Vagina (tissue), 2 donors: ENCODE measurements around the gene PHLDB2. TPM values are rescaled to one million over a fixed set of nuclear protein-coding genes. Genes with fewer than 3 reads are reported as not detected.

ENCODE experiments used
- DNase-seq, 2 donors: peaks; one replicate each; pipeline ENCODE4 v3.0.0-alpha.2; 2017; ENCODE audit errors: extremely low spot score in 2 of 2
- H3K27ac ChIP-seq: fragments of 200-600 bp; sonication (generic); one replicate; pipeline ENCODE4 v1.5.1; 2019
- H3K27me3 ChIP-seq: fragments of 200-600 bp; sonication (generic); one replicate; pipeline ENCODE4 v1.5.1; 2019
- H3K36me3 ChIP-seq, 2 donors: fragments of 200-600 bp; sonication (generic); one replicate each; pipeline ENCODE4 v1.5.1; 2017 to 2019
- H3K4me1 ChIP-seq: fragments of 200-600 bp; sonication (generic); one replicate; pipeline ENCODE4 v1.5.1; 2019
- H3K4me3 ChIP-seq, 2 donors: fragments of 200-600 bp; sonication (generic); 1 replicate in 1 of 2; 2 replicates in 1 of 2; pipeline ENCODE4 v1.5.1; 2016 to 2019
- H3K9me3 ChIP-seq: fragments of 200-600 bp; sonication (generic); one replicate; pipeline ENCODE4 v1.5.1; 2019
- CTCF ChIP-seq, 3 experiments: fragments of 450-650 bp in 2 of 3; fragments of 200-600 bp in 1 of 3; sonication (generic) in 1 of 3; IDR thresholded peaks; one replicate each; pipeline ENCODE4 v1.5.1; 2017 to 2019; ENCODE audit warnings: antibody characterized with exemption in 3 of 3, mild to moderate bottlenecking in 2 of 3, moderate library complexity in 2 of 3
- POLR2A ChIP-seq, 2 donors: fragments of 450-650 bp; IDR thresholded peaks; one replicate each; pipeline ENCODE4 v1.6.1; 2017; ENCODE audit warnings: antibody characterized with exemption in 2 of 2, mild to moderate bottlenecking in 2 of 2, moderate library complexity in 2 of 2
- POLR2AphosphoS5 ChIP-seq, 2 donors: sonication (generic); formaldehyde crosslinking; IDR thresholded peaks; one replicate each; pipeline ENCODE4 v1.9.0; 2017; ENCODE audit warnings: antibody characterized with exemption in 2 of 2, mild to moderate bottlenecking in 2 of 2, low read depth in 1 of 2; ENCODE audit not compliant: insufficient read depth in 1 of 2
- intact Hi-C: fragments of 100-400 bp; cut with DNase I; formaldehyde crosslinking; loops from one replicate; pipeline ENCODE4 v1.15.1; 2023
- total RNA-seq: library from RNA; depleted of rRNA; stranded (reverse); fragments of >200 nt; gene quantifications from one replicate; pipeline ENCODE4 v1.2.3, GENCODE V29; 2016

PHLDB2 gene
- total RNA-seq, 1 donor from 2014 or later, result 66.8 TPM

GRCh38 chr3:112017091-112017490, 158.0 kb downstream of the PHLDB2 start:
- Histone ChIP-seq H3K4me3 (no peak overlapping the region), H3K36me3 (no peaks in the 10 kb centered on the region), H3K27ac (no peak overlapping the region), H3K27me3 (no peaks in the 10 kb centered on the region), H3K9me3 (no peaks in the 10 kb centered on the region), H3K4me1 (no peaks in the 10 kb centered on the region)
- intact Hi-C loops, result no loop called here
- no peak for DNase-seq
- TF ChIP-seq CTCF (IDR thresholded peaks at IDR 0.05) (no peak), POLR2A (IDR thresholded peaks at IDR 0.05) (no peak), POLR2AphosphoS5 (IDR thresholded peaks at IDR 0.05; ENCODE audit: insufficient read depth in 1 of 2, low read depth in 1 of 2) (no peak)

- H3K4me3 ChIP-seq, result no peak overlapping the region
- no peaks in the 10 kb centered on the region for H3K4me1 ChIP-seq
- no peak overlapping the region for H3K27ac ChIP-seq
- H3K9me3 ChIP-seq, result no peaks in the 10 kb centered on the region
- TF ChIP-seq POLR2A (IDR thresholded peaks at IDR 0.05) (no peak), CTCF (IDR thresholded peaks at IDR 0.05) (no peak), POLR2AphosphoS5 (IDR thresholded peaks at IDR 0.05; ENCODE audit: insufficient read depth in 1 of 2, low read depth in 1 of 2) (no peak)
- intact Hi-C loops, result no loop called here
- no peaks in the 10 kb centered on the region for H3K36me3 ChIP-seq
- DNase-seq, result no peak
- H3K27me3 ChIP-seq, result no peaks in the 10 kb centered on the region
Observed at GRCh38 chr3:112018712-112019111, 159.6 kb downstream of the PHLDB2 start.

GRCh38 chr3:112019716-112020115, 160.7 kb downstream of the PHLDB2 start:
- Histone ChIP-seq H3K4me1 (no peaks in the 10 kb centered on the region), H3K27me3 (no peaks in the 10 kb centered on the region), H3K4me3 (no peak overlapping the region), H3K9me3 (no peaks in the 10 kb centered on the region), H3K36me3 (no peaks in the 10 kb centered on the region), H3K27ac (no peak overlapping the region)
- DNase-seq, result no peak
- intact Hi-C loops, result no loop called here
- TF ChIP-seq CTCF (IDR thresholded peaks at IDR 0.05) (no peak), POLR2A (IDR thresholded peaks at IDR 0.05) (no peak), POLR2AphosphoS5 (IDR thresholded peaks at IDR 0.05; ENCODE audit: insufficient read depth in 1 of 2, low read depth in 1 of 2) (no peak)

- H3K27ac ChIP-seq, result no peak overlapping the region
- no peak for DNase-seq
- H3K4me3 ChIP-seq, result no peak overlapping the region
- intact Hi-C loops, result no loop called here
- H3K36me3 ChIP-seq, result no peaks in the 10 kb centered on the region
- TF ChIP-seq POLR2A (IDR thresholded peaks at IDR 0.05) (no peak), CTCF (IDR thresholded peaks at IDR 0.05) (no peak), POLR2AphosphoS5 (IDR thresholded peaks at IDR 0.05; ENCODE audit: insufficient read depth in 1 of 2, low read depth in 1 of 2) (no peak)
- no peaks in the 10 kb centered on the region for H3K27me3 ChIP-seq
- H3K9me3 ChIP-seq, result no peaks in the 10 kb centered on the region
- H3K4me1 ChIP-seq, result no peaks in the 10 kb centered on the region
Observed at GRCh38 chr3:112020674-112021085, 161.6 kb downstream of the PHLDB2 start.

Other genes with a start within 250 kb of the PHLDB2 start
- gene PLCXD2, start 184.6 kb upstream of the PHLDB2 start, total RNA-seq, result 0.98 TPM
- 10.8 TPM for gene ABHD10, start 119.8 kb downstream of the PHLDB2 start, total RNA-seq
- 3.9 TPM for gene TAGLN3, start 139.7 kb downstream of the PHLDB2 start, total RNA-seq
- gene TMPRSS7, start 175.5 kb downstream of the PHLDB2 start, total RNA-seq, result not detected
- 8.1 TPM for gene C3orf52, start 227.1 kb downstream of the PHLDB2 start, total RNA-seq